Colonic mucosa (tissue), 4 donors: Measurements from ENCODE around the gene SH3BP4. TPM values are rescaled to one million over a fixed set of nuclear protein-coding genes. Genes with fewer than 3 reads are reported as not detected.

ENCODE experiments used
- DNase-seq: peaks from one replicate; pipeline ENCODE4 v3.0.0-alpha.2; 2020
- H3K27ac ChIP-seq: fragments of 200-600 bp; one replicate; pipeline ENCODE4 v1.8.0; 2021
- H3K27me3 ChIP-seq: fragments of 200-600 bp; one replicate; pipeline ENCODE4 v1.8.0; 2021
- H3K36me3 ChIP-seq: fragments of 200-600 bp; one replicate; pipeline ENCODE4 v1.8.0; 2021
- H3K4me1 ChIP-seq: fragments of 200-600 bp; one replicate; pipeline ENCODE4 v1.8.0; 2021; ENCODE audit warnings: mild to moderate bottlenecking
- H3K4me3 ChIP-seq: fragments of 200-600 bp; one replicate; pipeline ENCODE4 v1.8.0; 2021
- H3K9ac ChIP-seq, 2 donors: one replicate each; pipeline ENCODE4 v1.7.0; 2013; ENCODE audit warnings: control low read depth in 2 of 2, low read depth in 2 of 2, low read length in 2 of 2
- H3K9me3 ChIP-seq: fragments of 200-600 bp; one replicate; pipeline ENCODE4 v1.8.0; 2021
- CTCF ChIP-seq: fragments of 200-600 bp; IDR thresholded peaks from one replicate; pipeline ENCODE4 v1.8.0; 2022; ENCODE audit warnings: antibody characterized with exemption, mild to moderate bottlenecking
- intact Hi-C: fragments of 100-400 bp; cut with DNase I; formaldehyde crosslinking; loops from one replicate; pipeline ENCODE4 v1.14.1; 2022
- total RNA-seq, 2 donors: library from RNA; stranded (reverse); fragmentation: NEBNext Ultra II Directional in 1 of 2; extraction: Animal tissue kit (Norgen Biotek cat#: 25700) in 1 of 2; gene quantifications; one replicate each; pipeline ENCODE4 v1.2.1, GENCODE V29; 2021
- donor health status: healthy.
- donor health status: DM: no; HTN: no; CAD: no.
- donor health status: DM: no; HTN: no; CAD: no.

The SH3BP4 gene
- total RNA-seq, 2 donors from 2014 or later: 29.1 to 44.4 TPM

GRCh38 chr2:235066490-235066889 is 114.7 kb downstream of the SH3BP4 start:
- no peak for TF ChIP-seq CTCF
- intact Hi-C loops: no loop called here

DNA sequence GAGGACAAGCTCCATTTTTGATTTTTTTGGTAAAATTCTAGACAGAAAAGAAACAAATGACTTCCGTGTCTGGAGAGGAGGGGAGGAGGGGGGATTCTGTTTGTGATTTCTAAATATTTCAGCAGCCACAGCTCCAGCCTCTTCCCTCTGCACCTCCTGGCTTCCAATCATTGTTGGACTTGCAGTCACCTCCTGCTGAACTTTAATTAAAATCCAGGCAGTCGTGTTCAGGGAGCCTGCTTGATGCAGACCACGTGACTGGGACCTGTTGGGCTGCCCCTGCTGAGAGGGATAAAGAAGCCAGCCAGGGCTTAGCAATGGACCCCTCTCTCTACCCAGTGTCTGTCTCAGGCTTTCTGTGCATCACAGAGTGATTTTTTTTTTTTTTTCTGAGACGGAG is 115.1 kb downstream of the SH3BP4 start:
- no peaks in the 10 kb centered on the region for H3K4me1 ChIP-seq
- H3K36me3 ChIP-seq: no peaks in the 10 kb centered on the region
- H3K9ac ChIP-seq: no peak overlapping the region
- H3K27ac ChIP-seq: no peak overlapping the region
- no peak for DNase-seq
- H3K4me3 ChIP-seq: no peak overlapping the region
- H3K9me3 ChIP-seq: no peaks in the 10 kb centered on the region
- no peak for TF ChIP-seq CTCF
- H3K27me3 ChIP-seq: no peaks in the 10 kb centered on the region
- intact Hi-C loops: no loop called here

More at GRCh38 chr2:235066490-235066889, 114.7 kb downstream of the SH3BP4 start:
- no peak for DNase-seq
- H3K4me3 ChIP-seq: no peak overlapping the region
- H3K27me3 ChIP-seq: no peaks in the 10 kb centered on the region
- no peaks in the 10 kb centered on the region for H3K36me3 ChIP-seq
- no peak overlapping the region for H3K27ac ChIP-seq
- H3K9me3 ChIP-seq: no peaks in the 10 kb centered on the region
- H3K4me1 ChIP-seq: no peaks in the 10 kb centered on the region
- H3K9ac ChIP-seq: no peak overlapping the region

- H3K27me3 ChIP-seq: no peaks in the 10 kb centered on the region
- no peak for DNase-seq
- no peak overlapping the region for H3K9ac ChIP-seq
- H3K9me3 ChIP-seq: no peaks in the 10 kb centered on the region
- intact Hi-C loops: no loop called here
- no peaks in the 10 kb centered on the region for H3K36me3 ChIP-seq
- H3K4me1 ChIP-seq: no peaks in the 10 kb centered on the region
- no peak overlapping the region for H3K27ac ChIP-seq
- H3K4me3 ChIP-seq: no peak overlapping the region
- TF ChIP-seq CTCF: no peak
Observed at GRCh38 chr2:235068701-235069100, 116.9 kb downstream of the SH3BP4 start.

- Histone ChIP-seq H3K36me3 (no peaks in the 10 kb centered on the region), H3K4me3 (no peak overlapping the region), H3K27me3 (no peaks in the 10 kb centered on the region), H3K27ac (no peak overlapping the region), H3K9ac (no peak overlapping the region), H3K4me1 (no peaks in the 10 kb centered on the region), H3K9me3 (no peaks in the 10 kb centered on the region)
- no peak for TF ChIP-seq CTCF
- intact Hi-C loops: no loop called here
- DNase-seq: no peak
Observed at GRCh38 chr2:235070063-235070706, 118.4 kb downstream of the SH3BP4 start.

DNA sequence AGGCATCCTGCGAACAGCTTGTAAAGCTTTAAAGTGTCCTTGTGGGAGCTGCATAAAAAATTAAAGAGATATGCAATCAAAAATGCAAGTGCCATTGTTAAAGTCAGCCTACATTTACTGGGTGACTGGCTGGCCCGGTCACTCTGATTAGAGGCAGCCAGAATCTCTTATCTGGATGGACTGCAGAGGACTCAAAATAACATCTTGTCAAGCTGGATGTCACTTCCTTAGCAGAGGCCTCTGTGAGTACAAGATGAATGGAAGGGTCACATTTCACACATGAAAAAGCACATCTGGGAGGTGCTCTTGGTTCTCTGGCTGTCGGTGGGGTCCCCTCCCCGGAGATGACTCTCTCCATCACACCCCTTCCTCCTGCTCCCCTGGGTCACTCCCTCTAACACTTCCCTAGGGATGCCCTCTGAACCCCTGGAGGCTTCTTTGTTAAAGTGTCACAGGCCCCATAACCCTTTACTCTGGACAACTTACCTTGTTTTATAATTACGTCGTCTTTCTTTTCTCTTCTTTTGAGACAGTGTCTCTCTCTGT is 122.1 kb downstream of the SH3BP4 start:
- Histone ChIP-seq H3K27ac (no peak overlapping the region), H3K4me3 (no peak overlapping the region), H3K36me3 (no peaks in the 10 kb centered on the region), H3K4me1 (no peaks in the 10 kb centered on the region), H3K9me3 (no peaks in the 10 kb centered on the region), H3K9ac (no peak overlapping the region), H3K27me3 (no peaks in the 10 kb centered on the region)
- intact Hi-C loops: no loop called here
- TF ChIP-seq CTCF: no peak
- DNase-seq: no peak
